LNCaP clone FGC (cell line): ENCODE results near the gene DNAJB13.

ENCODE experiments used
- DNase-seq: peaks from one replicate; pipeline ENCODE4 v3.0.0-alpha.2; 2011; ENCODE audit warnings: low read depth
- H3K4me3 ChIP-seq: 2 replicates; pipeline ENCODE4 v1.5.1; 2011; ENCODE audit warnings: mild to moderate bottlenecking, low read depth, low read length, control low read depth
- TF ChIP-seq, protein P1 (sequence below): IDR thresholded peaks from 2 replicates; pipeline ENCODE4 v1.5.1; 2012; ENCODE audit warnings: mild to moderate bottlenecking; ENCODE audit not compliant: control insufficient read depth, insufficient read depth; ENCODE audit errors: extremely low read depth

Gene DNAJB13

DNA sequence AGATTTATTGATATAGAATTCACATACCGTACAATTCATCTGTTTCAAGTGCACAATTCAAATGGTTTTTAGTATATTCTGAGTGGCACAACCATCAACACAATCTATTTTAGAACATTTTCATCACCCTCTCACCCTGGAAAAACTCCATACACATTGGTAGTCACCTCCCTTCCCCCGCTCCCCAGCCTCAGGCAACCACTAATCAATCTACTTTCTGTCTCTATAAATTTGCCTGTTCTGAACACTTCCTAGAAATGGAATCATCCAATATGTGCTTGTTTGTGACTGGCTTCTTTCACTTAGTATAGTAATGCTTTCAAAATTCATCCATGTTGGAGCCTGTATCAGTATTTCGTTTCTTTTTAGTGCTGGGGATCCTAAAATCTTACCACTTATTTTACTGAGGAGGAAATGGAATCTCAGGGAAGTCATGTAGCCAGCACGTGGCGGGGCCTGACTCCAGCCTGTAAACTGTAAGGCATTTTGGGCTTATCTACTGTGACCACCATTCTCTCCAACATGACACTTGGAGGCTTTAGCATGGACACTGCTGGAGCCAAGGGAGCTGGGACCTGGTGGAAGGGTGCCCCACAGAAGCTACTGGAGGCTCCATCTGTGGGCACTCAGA, 59.0 kb downstream of the DNAJB13 start:
- no peak for DNase-seq
- H3K4me3 ChIP-seq = no peak overlapping the region
- TF ChIP-seq, protein P1, sequence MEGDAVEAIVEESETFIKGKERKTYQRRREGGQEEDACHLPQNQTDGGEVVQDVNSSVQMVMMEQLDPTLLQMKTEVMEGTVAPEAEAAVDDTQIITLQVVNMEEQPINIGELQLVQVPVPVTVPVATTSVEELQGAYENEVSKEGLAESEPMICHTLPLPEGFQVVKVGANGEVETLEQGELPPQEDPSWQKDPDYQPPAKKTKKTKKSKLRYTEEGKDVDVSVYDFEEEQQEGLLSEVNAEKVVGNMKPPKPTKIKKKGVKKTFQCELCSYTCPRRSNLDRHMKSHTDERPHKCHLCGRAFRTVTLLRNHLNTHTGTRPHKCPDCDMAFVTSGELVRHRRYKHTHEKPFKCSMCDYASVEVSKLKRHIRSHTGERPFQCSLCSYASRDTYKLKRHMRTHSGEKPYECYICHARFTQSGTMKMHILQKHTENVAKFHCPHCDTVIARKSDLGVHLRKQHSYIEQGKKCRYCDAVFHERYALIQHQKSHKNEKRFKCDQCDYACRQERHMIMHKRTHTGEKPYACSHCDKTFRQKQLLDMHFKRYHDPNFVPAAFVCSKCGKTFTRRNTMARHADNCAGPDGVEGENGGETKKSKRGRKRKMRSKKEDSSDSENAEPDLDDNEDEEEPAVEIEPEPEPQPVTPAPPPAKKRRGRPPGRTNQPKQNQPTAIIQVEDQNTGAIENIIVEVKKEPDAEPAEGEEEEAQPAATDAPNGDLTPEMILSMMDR = no peak

DNA sequence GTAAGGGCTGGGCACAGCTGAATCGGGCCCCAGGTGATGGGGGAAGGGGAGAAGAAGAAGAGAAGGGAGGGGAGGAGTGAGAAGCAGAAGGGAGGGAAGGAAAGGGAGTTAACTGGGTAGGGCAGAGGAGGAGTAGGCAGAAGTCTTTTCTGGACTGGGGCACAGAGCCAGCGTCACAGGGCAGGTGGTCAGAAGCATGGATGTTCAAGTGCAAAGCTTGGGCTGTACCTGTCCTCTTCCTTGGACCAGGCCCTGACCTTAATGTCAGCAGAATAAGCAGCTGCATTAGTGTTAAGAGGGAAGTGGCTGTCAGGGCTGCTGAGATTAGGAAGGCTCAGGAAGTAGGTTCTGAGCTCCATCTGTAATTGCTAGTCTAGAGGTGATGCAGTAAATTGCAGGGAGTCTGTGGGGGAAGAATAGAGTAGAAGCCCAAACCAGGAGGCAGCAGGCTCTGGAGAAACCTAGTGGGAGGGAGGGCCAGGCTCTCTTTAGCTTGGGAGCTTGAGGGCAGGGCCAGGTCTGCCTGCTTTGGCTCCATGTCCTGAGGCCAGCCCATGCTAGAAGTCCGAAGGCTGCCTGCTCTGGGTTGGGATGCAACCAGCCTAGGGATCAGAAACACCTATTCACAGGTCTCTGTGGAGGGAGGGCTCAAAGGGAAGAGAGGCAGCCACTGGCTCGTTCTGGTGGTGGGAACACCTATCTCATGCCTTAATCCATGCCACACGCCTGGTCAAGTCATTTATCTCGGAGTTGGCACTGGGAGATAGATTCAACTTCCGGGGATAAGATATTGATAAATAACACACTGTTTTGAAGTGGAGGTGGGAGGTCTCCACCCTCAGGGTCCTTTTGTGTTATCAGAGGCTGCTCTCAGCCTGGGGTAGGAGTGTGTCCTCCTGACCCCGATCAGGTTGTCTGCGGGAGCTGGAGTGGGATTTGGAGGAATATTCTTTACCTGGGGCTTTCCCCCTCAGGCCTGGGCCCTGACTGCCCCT, 59.8 kb downstream of the DNAJB13 start:
- no peak for DNase-seq
- no peak overlapping the region for H3K4me3 ChIP-seq
- TF ChIP-seq, protein P1 = no peak

DNA sequence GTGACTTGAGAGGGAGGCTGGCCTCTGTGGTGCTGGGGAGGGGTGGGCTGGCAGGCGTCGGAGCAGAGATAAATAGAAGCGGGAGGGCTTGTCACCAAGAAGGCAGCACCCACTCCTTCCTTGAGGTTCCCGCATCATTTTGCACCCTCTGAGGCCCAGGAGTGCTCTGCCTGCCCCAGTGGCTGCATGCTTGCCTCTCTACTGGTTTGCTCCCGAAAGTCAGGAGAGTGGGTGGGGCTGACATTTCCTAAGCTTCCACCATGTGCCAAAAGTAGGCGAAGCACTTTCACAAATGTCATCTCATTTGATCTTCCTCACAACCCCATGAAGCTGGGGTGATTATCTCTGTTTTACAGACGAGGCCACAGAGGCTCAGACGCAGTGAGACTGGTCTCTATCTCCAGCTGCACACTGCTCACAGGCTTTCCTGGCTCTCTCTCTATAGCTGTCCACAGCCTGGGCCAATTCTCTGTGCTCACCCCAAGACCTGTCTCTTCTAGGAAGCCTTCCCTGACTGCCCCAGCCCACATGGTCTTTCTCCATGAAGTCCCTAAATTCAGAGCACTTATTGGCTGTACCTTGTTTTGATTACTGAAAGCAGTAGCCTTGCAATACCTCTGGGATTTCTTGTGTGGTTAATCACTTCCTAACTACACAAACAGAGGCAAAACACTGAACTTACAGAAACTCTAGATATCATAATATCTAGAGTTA, 60.7 kb downstream of the DNAJB13 start:
- TF ChIP-seq, protein P1 = no peak
- DNase-seq = no peak
- H3K4me3 ChIP-seq = no peak overlapping the region

DNA sequence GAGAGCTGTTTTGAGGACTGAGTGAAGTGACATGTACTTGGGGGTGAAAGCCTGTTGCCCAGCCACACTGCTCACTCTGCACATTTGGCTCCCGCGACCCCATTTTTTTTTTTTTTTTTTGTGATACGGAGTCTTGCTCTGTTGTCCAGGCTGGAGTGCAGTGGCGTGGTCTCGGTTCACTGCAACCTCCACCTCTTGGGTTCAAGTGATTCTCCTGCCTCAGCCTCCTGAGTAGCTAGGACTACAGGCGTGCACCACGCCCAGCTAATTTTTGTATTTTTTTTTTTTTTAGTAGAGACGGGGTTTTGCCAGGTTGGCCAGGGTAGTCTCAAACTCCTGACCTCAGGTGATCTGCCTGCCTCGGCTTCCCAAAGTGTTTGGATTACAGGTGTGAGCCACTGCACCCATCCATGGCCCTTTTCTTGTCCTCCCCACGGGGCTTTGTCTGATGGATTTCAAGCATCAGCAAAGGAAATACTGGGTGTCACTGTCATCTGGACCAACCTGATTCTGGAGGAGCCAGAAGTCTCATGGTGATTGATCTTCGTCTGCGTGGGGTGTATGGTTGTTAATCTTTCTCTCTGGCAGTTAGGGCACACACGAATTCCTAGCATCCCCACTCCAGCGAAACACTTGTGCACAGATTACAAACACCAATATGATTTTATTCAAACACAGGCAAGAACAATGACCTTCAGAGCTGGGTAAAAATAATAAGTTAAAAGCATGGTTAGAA, 61.4 kb downstream of the DNAJB13 start:
- TF ChIP-seq, protein P1 = no peak
- H3K4me3 ChIP-seq = no peak overlapping the region
- no peak for DNase-seq

DNA sequence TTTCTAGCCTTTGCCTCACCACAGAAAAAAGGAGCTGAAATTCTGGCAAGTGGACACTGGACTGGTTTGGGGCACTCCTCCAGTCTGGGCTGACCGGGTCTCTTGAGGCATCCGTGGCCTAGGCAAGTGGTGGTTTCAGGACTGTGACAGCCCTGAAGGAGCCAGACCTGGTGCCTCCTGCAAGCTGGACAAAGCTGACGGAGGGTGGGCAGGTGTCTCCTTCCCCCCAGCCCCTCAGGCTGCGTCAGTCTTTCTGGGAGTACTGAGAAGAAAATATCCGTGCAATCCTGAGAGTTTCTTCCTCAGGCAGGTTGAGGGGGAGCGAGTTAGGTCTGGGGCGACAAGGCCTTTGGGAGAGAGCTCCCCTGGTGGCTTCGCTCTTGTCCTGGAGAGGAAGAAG, 62.3 kb downstream of the DNAJB13 start:
- TF ChIP-seq, protein P1 = no peak
- H3K4me3 ChIP-seq = no peak overlapping the region
- no peak for DNase-seq

DNA sequence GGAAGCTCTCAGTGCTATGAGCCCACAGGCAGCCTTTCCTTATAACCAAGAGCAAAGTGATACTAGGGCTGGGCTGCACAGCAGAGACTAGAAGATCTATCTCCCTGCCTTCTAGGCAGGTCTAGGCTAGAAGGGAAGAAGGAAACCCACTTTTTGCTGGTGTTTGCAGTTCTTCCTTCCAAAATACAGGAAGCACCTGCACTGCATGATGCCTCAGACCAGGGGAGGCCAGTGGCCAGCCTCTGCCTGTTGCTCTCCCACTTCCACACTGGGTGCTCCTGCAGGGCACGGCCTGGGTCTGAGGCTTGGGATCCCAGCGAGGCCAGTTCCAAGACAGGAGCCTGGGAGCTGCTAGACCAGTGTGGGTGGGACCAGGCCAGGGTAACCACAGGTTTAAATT, 64.1 kb downstream of the DNAJB13 start:
- DNase-seq = no peak
- TF ChIP-seq, protein P1 = no peak
- H3K4me3 ChIP-seq = no peak overlapping the region
